Body of pancreas (tissue), 4 donors: ENCODE data around the gene FOLR2. TPM values are rescaled to one million over a fixed set of nuclear protein-coding genes. Genes with fewer than 3 reads are reported as not detected.
"Not testable (repeated sequence)": the region's sequence is repeated elsewhere in the genome, so short reads cannot be mapped to it uniquely, and the experiment has no call there.

ENCODE experiments used
- ATAC-seq: fragments of 150-250 bp; one replicate; pipeline ENCODE4 v1.9.1; 2016
- DNase-seq, 4 donors: peaks; one replicate each; pipeline ENCODE4 v3.0.0-alpha.2; 2019
- H3K27ac ChIP-seq, 4 donors: fragments of 200-600 bp; sonication (generic); 1 replicate in 3 of 4; 2 replicates in 1 of 4; pipeline versions ENCODE4 v1.5.1 to v1.6.1; 2016 to 2019; ENCODE audit warnings: mild to moderate bottlenecking in 1 of 4, mixed read lengths in 1 of 4, moderate library complexity in 1 of 4
- H3K27me3 ChIP-seq, 2 donors: fragments of 200-600 bp; sonication (generic); one replicate each; pipeline ENCODE4 v1.6.0; 2016; ENCODE audit warnings: mild to moderate bottlenecking in 1 of 2
- H3K36me3 ChIP-seq, 2 donors: fragments of 200-600 bp; sonication (generic); replicated peaks in 1 of 2; 2 replicates each; pipeline ENCODE4 v1.5.1; 2016; ENCODE audit warnings: low read depth in 2 of 2; ENCODE audit not compliant: insufficient read depth in 1 of 2
- H3K4me1 ChIP-seq: fragments of 200-600 bp; sonication (generic); one replicate; pipeline ENCODE4 v1.6.0; 2016
- H3K4me3 ChIP-seq, 2 donors: fragments of 200-600 bp; sonication (generic); 1 replicate in 1 of 2; 2 replicates in 1 of 2; pipeline ENCODE4 v1.5.1; 2016 to 2019
- H3K9me3 ChIP-seq, 3 donors: fragments of 200-600 bp; sonication (generic); 1 replicate in 2 of 3; 2 replicates in 1 of 3; pipeline ENCODE4 v1.5.1; 2016
- CTCF ChIP-seq, 7 experiments: fragments of 450-650 bp in 4 of 7; fragments of 200-600 bp in 3 of 7; sonication (generic) in 3 of 7; IDR thresholded peaks; one replicate each; pipeline ENCODE4 v1.5.1; 2016 to 2019; ENCODE audit warnings: antibody characterized with exemption in 7 of 7
- POLR2A ChIP-seq, 3 donors: fragments of 450-650 bp; IDR thresholded peaks; one replicate each; pipeline ENCODE4 v1.6.1; 2016; ENCODE audit warnings: antibody characterized with exemption in 3 of 3, mild to moderate bottlenecking in 2 of 3
- WGBS, 2 donors: methylation state at CpG; one replicate each; pipeline ENCODE4 v1.1.5; 2017; 5-methylcytosine and 5-hydroxymethylcytosine counted together
- intact Hi-C: fragments of 100-400 bp; cut with DNase I; formaldehyde crosslinking; loops from one replicate; pipeline ENCODE4 v1.15.1; 2023
- total RNA-seq, 2 donors: library from RNA; depleted of rRNA; stranded (reverse); fragments of >200 nt; gene quantifications; one replicate each; pipeline ENCODE4 v1.1.0, GENCODE V29; 2016

FOLR2 gene
- total RNA-seq, 2 donors from 2014 or later: 11.4 to 49.1 TPM

- intact Hi-C loops: no loop called here
These were observed 41.0 kb downstream of the FOLR2 start for GRCh38 chr11:72257570-72257969.

GRCh38 chr11:72259490-72259889 is 42.9 kb downstream of the FOLR2 start:
- H3K36me3 ChIP-seq: no peaks in the 10 kb centered on the region
- ATAC-seq (peak; percentile 27), DNase-seq (no peak)
- H3K4me1 ChIP-seq: no peaks in the 10 kb centered on the region
- H3K4me3 ChIP-seq: no peak overlapping the region
- 54 to 57% methylated on average over 2 of the region's 2 CpGs for WGBS, 2 donors
- no peaks in the 10 kb centered on the region for H3K9me3 ChIP-seq
- intact Hi-C loops: no loop called here
- TF ChIP-seq POLR2A (IDR thresholded peaks at IDR 0.05) (no peak), CTCF (IDR thresholded peaks at IDR 0.05) (no peak)
- no peak overlapping the region for H3K27ac ChIP-seq
- H3K27me3 ChIP-seq: no peaks in the 10 kb centered on the region

More at GRCh38 chr11:72257570-72257969, 41.0 kb downstream of the FOLR2 start:
- DNase-seq (no peak), ATAC-seq (no peak)
- Histone ChIP-seq H3K27ac (no peak overlapping the region), H3K4me1 (no peaks in the 10 kb centered on the region), H3K4me3 (no peak overlapping the region), H3K9me3 (no peaks in the 10 kb centered on the region), H3K36me3 (no peaks in the 10 kb centered on the region), H3K27me3 (no peaks in the 10 kb centered on the region)
- 80 to 83% methylated on average over 2 of the region's 2 CpGs for WGBS, 2 donors
- TF ChIP-seq CTCF (IDR thresholded peaks at IDR 0.05): no peak
- TF ChIP-seq POLR2A (IDR thresholded peaks at IDR 0.05): no peak

GRCh38 chr11:72260574-72260973 is 44.0 kb downstream of the FOLR2 start:
- Histone ChIP-seq H3K27me3 (no peaks in the 10 kb centered on the region), H3K9me3 (no peaks in the 10 kb centered on the region), H3K36me3 (no peaks in the 10 kb centered on the region), H3K27ac (no peak overlapping the region), H3K4me3 (no peak overlapping the region), H3K4me1 (no peaks in the 10 kb centered on the region)
- DNase-seq: no peak
- TF ChIP-seq CTCF (IDR thresholded peaks at IDR 0.05): no peak
- TF ChIP-seq POLR2A (IDR thresholded peaks at IDR 0.05): no peak
- intact Hi-C loops: no loop called here
- ATAC-seq: no peak
- WGBS, 2 donors: 41 to 55% methylated on average over 5 of the region's 5 CpGs

GRCh38 chr11:72263361-72263760 is 46.8 kb downstream of the FOLR2 start:
- WGBS, 2 donors: 63 to 64% methylated on average over 4 of the region's 4 CpGs
- intact Hi-C loops: no loop called here
- no peaks in the 10 kb centered on the region for H3K9me3 ChIP-seq
- no peak overlapping the region for H3K27ac ChIP-seq
- no peak for TF ChIP-seq POLR2A (IDR thresholded peaks at IDR 0.05)
- no peak for TF ChIP-seq CTCF (IDR thresholded peaks at IDR 0.05)
- ATAC-seq (no peak), DNase-seq (no peak)
- no peak overlapping the region for H3K4me3 ChIP-seq
- H3K27me3 ChIP-seq: no peaks in the 10 kb centered on the region
- H3K36me3 ChIP-seq: no peaks in the 10 kb centered on the region
- no peaks in the 10 kb centered on the region for H3K4me1 ChIP-seq

- no peak overlapping the region for H3K4me3 ChIP-seq
- no peaks in the 10 kb centered on the region for H3K27me3 ChIP-seq
- no peaks in the 10 kb centered on the region for H3K36me3 ChIP-seq
- no peaks in the 10 kb centered on the region for H3K4me1 ChIP-seq
- TF ChIP-seq CTCF (IDR thresholded peaks at IDR 0.05) (no peak), POLR2A (IDR thresholded peaks at IDR 0.05) (no peak)
- H3K27ac ChIP-seq: no peak overlapping the region
- no peaks in the 10 kb centered on the region for H3K9me3 ChIP-seq
- DNase-seq (no peak), ATAC-seq (no peak)
- intact Hi-C loops: no loop called here
These were observed 49.4 kb downstream of the FOLR2 start for GRCh38 chr11:72265951-72266350.

- intact Hi-C loops, H3K4me3 ChIP-seq, H3K36me3 ChIP-seq, H3K4me1 ChIP-seq, H3K27ac ChIP-seq, ATAC-seq, DNase-seq, H3K9me3 ChIP-seq, H3K27me3 ChIP-seq: not testable (repeated sequence)
- WGBS, 2 donors: 77 to 81% methylated on average over 5 of the region's 5 CpGs
These were observed 50.4 kb downstream of the FOLR2 start for GRCh38 chr11:72266960-72267359.
